Left lung (tissue), 10 donors: ENCODE results near the gene BPIFB3. TPM values are rescaled to one million over a fixed set of nuclear protein-coding genes. Genes with fewer than 3 reads are reported as not detected.

Source experiments
- ATAC-seq: fragments of 200-7000 bp; cut with Tn5 transposase; one replicate; pipeline ENCODE4 v1.9.1; 2020; ENCODE audit warnings: moderate library complexity
- DNase-seq, 4 donors: peaks; one replicate each; pipeline ENCODE4 v3.0.0-alpha.2; 2013 to 2020
- H3K27ac ChIP-seq, 2 donors: fragments of 200-600 bp; sonication (generic) in 1 of 2; one replicate each; pipeline versions ENCODE4 v1.5.0 to v1.8.0; 2020 to 2021
- H3K27me3 ChIP-seq, 2 donors: fragments of 200-600 bp; sonication (generic) in 1 of 2; one replicate each; pipeline versions ENCODE4 v1.5.0 to v1.8.0; 2020 to 2021
- H3K36me3 ChIP-seq, 2 donors: fragments of 200-600 bp; sonication (generic) in 1 of 2; one replicate each; pipeline versions ENCODE4 v1.5.0 to v1.8.0; 2020 to 2021
- H3K4me1 ChIP-seq, 2 donors: fragments of 200-600 bp; one replicate each; pipeline ENCODE4 v1.8.0; 2021
- H3K4me3 ChIP-seq, 2 donors: fragments of 200-600 bp; sonication (generic) in 1 of 2; one replicate each; pipeline versions ENCODE4 v1.5.0 to v1.8.0; 2020 to 2021; ENCODE audit warnings: mild to moderate bottlenecking in 1 of 2
- H3K9me3 ChIP-seq, 2 donors: fragments of 200-600 bp; sonication (generic) in 1 of 2; one replicate each; pipeline versions ENCODE4 v1.5.0 to v1.8.0; 2020 to 2021
- CTCF ChIP-seq, 2 donors: fragments of 200-600 bp; sonication (generic) in 1 of 2; IDR thresholded peaks; one replicate each; pipeline versions ENCODE4 v1.5.0 to v1.8.0; 2021; ENCODE audit warnings: antibody characterized with exemption in 2 of 2
- intact Hi-C, 2 donors: fragments of 100-400 bp; cut with DNase I; formaldehyde crosslinking; loops; one replicate each; pipeline versions ENCODE4 v1.11.2 to v1.14.2; 2022
- polyA plus RNA-seq, 6 donors: library from polyadenylated mRNA; unstranded; fragments of 120-200 nt; gene quantifications; one replicate each; pipeline ENCODE4 v1.2.1, GENCODE V29; 2013; ENCODE audit not compliant: insufficient read length in 6 of 6
- total RNA-seq, 2 donors: library from RNA; stranded (reverse); fragmentation: NEBNext Ultra II Directional; extraction: Animal tissue kit (Norgen Biotek cat#: 25700); gene quantifications; one replicate each; pipeline ENCODE4 v1.2.1, GENCODE V29; 2021
- donor health status: DM: no; HTN: yes; CAD: no.
- donor health status: DM: no; HTN: no; CAD: no.

Gene BPIFB3
- total and polyA plus RNA-seq, 8 donors = not detected

GRCh38 chr20:33014336-33015113 is 39.2 kb upstream of the BPIFB3 start:
- intact Hi-C loops = no loop called here

GRCh38 chr20:33015114-33015484 is 38.6 kb upstream of the BPIFB3 start:
- Histone ChIP-seq H3K27me3 (peaks cover 0 to 55% of the 10 kb centered on the region in 2 donors), H3K4me1 (no peaks in the 10 kb centered on the region), H3K27ac (no peak overlapping the region), H3K4me3 (no peak overlapping the region), H3K36me3 (no peaks in the 10 kb centered on the region), H3K9me3 (no peaks in the 10 kb centered on the region)
- ATAC-seq (no peak), DNase-seq (no peak)
- intact Hi-C loops = no loop called here
- no peak for TF ChIP-seq CTCF (IDR thresholded peaks at IDR 0.05)

More at GRCh38 chr20:33014336-33015113, 39.2 kb upstream of the BPIFB3 start:
- Histone ChIP-seq H3K9me3 (no peaks in the 10 kb centered on the region), H3K4me3 (no peak overlapping the region), H3K36me3 (no peaks in the 10 kb centered on the region), H3K4me1 (no peaks in the 10 kb centered on the region), H3K27ac (no peak overlapping the region), H3K27me3 (peaks cover 0 to 55% of the 10 kb centered on the region in 2 donors)
- ATAC-seq (no peak), DNase-seq (no peak)
- no peak for TF ChIP-seq CTCF (IDR thresholded peaks at IDR 0.05)

- Histone ChIP-seq H3K4me3 (no peak overlapping the region), H3K27me3 (peaks cover 0 to 51% of the 10 kb centered on the region in 2 donors), H3K4me1 (no peaks in the 10 kb centered on the region), H3K9me3 (no peaks in the 10 kb centered on the region), H3K27ac (no peak overlapping the region), H3K36me3 (no peaks in the 10 kb centered on the region)
- TF ChIP-seq CTCF (IDR thresholded peaks at IDR 0.05) = no peak
- ATAC-seq (no peak), DNase-seq (no peak)
- intact Hi-C loops = no loop called here
Observed at GRCh38 chr20:33015700-33016580, 37.8 kb upstream of the BPIFB3 start.

GRCh38 chr20:33016581-33017109 is 37.1 kb upstream of the BPIFB3 start:
- Histone ChIP-seq H3K36me3 (no peaks in the 10 kb centered on the region), H3K27ac (no peak overlapping the region), H3K27me3 (peaks cover 0 to 47% of the 10 kb centered on the region in 2 donors), H3K4me1 (no peaks in the 10 kb centered on the region), H3K9me3 (no peaks in the 10 kb centered on the region), H3K4me3 (no peak overlapping the region)
- ATAC-seq (no peak), DNase-seq (no peak)
- intact Hi-C loops = no loop called here
- TF ChIP-seq CTCF (IDR thresholded peaks at IDR 0.05) = no peak

- H3K27me3 ChIP-seq = peaks cover 0 to 39% of the 10 kb centered on the region in 2 donors
- ATAC-seq (no peak), DNase-seq (no peak)
- H3K27ac ChIP-seq = no peak overlapping the region
- H3K4me1 ChIP-seq = no peaks in the 10 kb centered on the region
- intact Hi-C loops = no loop called here
- TF ChIP-seq CTCF (IDR thresholded peaks at IDR 0.05) = no peak
- H3K4me3 ChIP-seq = no peak overlapping the region
- no peaks in the 10 kb centered on the region for H3K9me3 ChIP-seq
- H3K36me3 ChIP-seq = no peaks in the 10 kb centered on the region
Observed at GRCh38 chr20:33017542-33017941, 36.2 kb upstream of the BPIFB3 start.
